IPS DF 4.7 (cell line): ENCODE results near the gene COQ5.

Experiments
- DNase-seq: peaks from one replicate; pipeline ENCODE4 v3.0.0-alpha.2; 2013; ENCODE audit warnings: low spot score; ENCODE audit errors: extremely low read depth

Gene COQ5

GRCh38 chr12:120485961-120486881 lies 42.7 kb downstream of the COQ5 start:
- DNase-seq = no peak

GRCh38 chr12:120483621-120484020 lies 45.3 kb downstream of the COQ5 start:
- no peak for DNase-seq

- no peak for DNase-seq
Measured at GRCh38 chr12:120481022-120481767, 47.8 kb downstream of the COQ5 start.

GRCh38 chr12:120480211-120480610 lies 48.7 kb downstream of the COQ5 start:
- no peak for DNase-seq

GRCh38 chr12:120479458-120479857 lies 49.5 kb downstream of the COQ5 start:
- DNase-seq = no peak

GRCh38 chr12:120475643-120476042 lies 53.3 kb downstream of the COQ5 start:
- no peak for DNase-seq

- no peak for DNase-seq
Measured at GRCh38 chr12:120474616-120474960, 54.4 kb downstream of the COQ5 start.

GRCh38 chr12:120473807-120474615 lies 54.9 kb downstream of the COQ5 start:
- no peak for DNase-seq

- DNase-seq = no peak
Measured at GRCh38 chr12:120472521-120472920, 56.4 kb downstream of the COQ5 start.

- no peak for DNase-seq
Measured at GRCh38 chr12:120470150-120470784, 58.7 kb downstream of the COQ5 start.

GRCh38 chr12:120469450-120470149 lies 59.4 kb downstream of the COQ5 start, which contains the start of gene SRSF9:
SRSF9 (minus strand) TSS chr12:120469748; CDS start chr12:120469609, 139 bp downstream.
- DNase-seq = peak; percentile 88

GRCh38 chr12:120468821-120469449 lies 60.0 kb downstream of the COQ5 start:
- DNase-seq = no peak

GRCh38 chr12:120468325-120468820 lies 60.6 kb downstream of the COQ5 start:
- DNase-seq = no peak

GRCh38 chr12:120467439-120467838 lies 61.5 kb downstream of the COQ5 start:
- no peak for DNase-seq

- DNase-seq = no peak
Measured at GRCh38 chr12:120466560-120467315, 62.2 kb downstream of the COQ5 start.

GRCh38 chr12:120465756-120466155 lies 63.2 kb downstream of the COQ5 start:
- DNase-seq = no peak

- no peak for DNase-seq
Measured at GRCh38 chr12:120463712-120464111, 65.2 kb downstream of the COQ5 start.

GRCh38 chr12:120462099-120462640 lies 66.8 kb downstream of the COQ5 start:
- DNase-seq = no peak

GRCh38 chr12:120460157-120460556 lies 68.8 kb downstream of the COQ5 start:
- DNase-seq = no peak
